Activated T-helper 9 cell treated with anti-CD3 and anti-CD28 coated beads, Interleukin-2, amount 50 U/mL, for 16 hours (primary cell): ENCODE measurements around the gene SNX24.

Experiments used
- DNase-seq: peaks from one replicate; pipeline ENCODE4 v3.0.0-alpha.2; 2020; ENCODE audit warnings: low read depth

The SNX24 gene

DNA sequence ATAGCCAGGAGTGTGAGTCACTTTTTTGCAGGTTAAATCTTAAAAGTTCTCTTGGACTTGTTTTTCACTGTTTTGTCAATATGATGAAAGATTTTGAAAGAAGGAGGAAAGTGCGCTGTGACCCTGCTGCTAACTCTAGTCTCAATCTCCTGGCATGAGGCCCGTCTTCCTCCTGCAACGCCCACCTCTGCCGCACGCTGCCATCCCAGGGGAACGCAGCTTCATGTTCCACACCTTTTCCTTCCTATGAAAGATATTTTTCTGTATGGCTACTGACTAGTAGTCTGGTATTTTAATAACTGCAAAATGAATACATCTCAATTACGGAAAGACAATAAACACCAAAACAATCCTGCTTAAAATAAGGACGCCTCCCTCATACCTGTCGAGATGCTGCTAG is 182.8 kb downstream of the SNX24 start:
- DNase-seq: no peak

DNA sequence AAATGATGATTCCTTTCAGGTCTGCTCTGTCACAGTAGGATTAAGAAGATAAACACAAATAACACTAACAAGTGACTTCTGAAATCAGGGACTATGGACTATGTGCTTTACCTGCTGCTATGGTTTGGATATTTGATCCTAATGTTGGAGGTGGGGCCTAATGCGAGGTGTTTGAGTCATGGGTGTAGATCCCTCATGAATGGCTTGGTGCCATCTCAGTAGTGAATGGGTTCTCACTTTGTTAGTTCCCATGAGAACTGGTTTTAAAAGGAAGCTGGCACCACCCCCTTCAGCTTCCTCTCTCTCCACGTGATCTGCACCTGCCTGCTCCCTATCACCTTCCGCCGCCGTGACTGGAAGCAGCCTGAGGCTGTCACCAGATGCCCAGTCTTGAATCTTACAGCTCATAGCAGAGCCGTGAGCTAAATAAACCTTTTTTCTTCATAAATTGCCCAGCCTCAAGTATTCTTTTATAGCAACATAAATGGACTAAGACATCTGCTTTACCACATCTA is 187.8 kb downstream of the SNX24 start:
- no peak for DNase-seq

- DNase-seq: no peak
Observed at GRCh38 chr5:123035360-123035917, 190.0 kb downstream of the SNX24 start.

DNA sequence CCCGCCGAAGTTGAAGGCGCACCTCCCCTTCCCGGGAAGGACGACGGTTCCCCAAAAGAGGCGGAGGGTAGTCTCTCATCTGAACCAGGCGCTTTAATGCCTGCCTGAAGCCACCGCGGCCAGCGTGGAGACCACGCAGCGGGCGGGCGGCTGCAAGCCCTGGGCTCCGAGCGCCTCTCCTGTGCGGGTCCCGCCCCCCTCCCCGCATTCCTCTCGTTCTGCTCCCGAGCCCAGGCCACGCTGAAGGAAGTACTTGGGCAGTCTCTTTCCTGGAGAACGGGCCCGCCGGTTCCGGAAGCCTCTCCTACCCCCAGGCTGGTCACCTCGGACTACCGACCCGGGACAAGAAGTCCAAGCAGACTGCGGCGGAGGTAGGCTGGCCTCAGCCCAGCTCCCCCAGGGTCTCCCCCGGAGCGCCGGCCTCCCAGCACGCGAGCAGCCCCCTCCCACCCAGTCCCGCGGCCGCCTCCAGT is 190.5 kb downstream of the SNX24 start:
- DNase-seq: no peak

GRCh38 chr5:123036391-123037103 is 191.1 kb downstream of the SNX24 start, which contains the start of gene PPIC:
PPIC (minus strand) TSS chr5:123036725; CDS start chr5:123036625, 100 bp downstream.
- DNase-seq: no peak

DNA sequence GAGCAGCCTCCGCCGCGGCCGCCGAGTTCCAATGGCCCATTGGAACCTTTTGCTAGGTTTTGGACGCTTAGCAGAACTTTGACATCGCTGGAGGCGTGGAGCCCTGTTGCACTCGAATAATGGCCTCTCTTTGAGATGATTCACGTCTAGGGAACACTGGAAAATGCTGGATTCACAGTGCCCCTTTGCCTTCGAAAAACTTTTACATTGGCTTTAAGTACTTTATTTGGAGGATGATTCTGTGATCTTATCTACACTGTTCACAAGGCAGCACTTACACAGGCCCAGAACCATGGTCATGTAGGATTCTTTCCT is 191.6 kb downstream of the SNX24 start:
- DNase-seq: no peak

GRCh38 chr5:123039673-123040072 is 194.3 kb downstream of the SNX24 start:
- DNase-seq: no peak

GRCh38 chr5:123044926-123045617 is 199.7 kb downstream of the SNX24 start:
- DNase-seq: no peak

DNA sequence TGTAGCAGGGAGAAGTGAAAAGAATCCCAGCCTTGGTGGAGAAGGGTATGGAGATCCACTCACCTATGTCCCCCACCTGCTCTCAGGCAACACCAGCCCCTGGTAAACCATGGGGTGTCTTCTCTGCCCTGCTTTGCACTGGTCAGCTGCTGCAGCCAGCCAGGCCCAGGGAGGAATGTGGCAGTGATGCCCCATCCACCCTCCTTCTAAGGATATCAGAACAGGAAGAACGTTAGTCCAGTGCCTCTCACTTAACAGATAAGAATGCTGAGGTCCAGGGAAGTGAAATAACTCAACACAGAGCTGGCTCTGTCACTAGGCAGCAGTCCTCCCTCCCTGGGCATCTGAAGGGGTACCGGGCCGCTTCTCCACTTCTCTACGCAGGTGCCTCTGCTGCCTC is 200.8 kb downstream of the SNX24 start:
- DNase-seq: no peak

- DNase-seq: no peak
Observed at GRCh38 chr5:123047706-123048105, 202.3 kb downstream of the SNX24 start.

GRCh38 chr5:123051206-123051605 is 205.8 kb downstream of the SNX24 start:
- no peak for DNase-seq
